ENCODE measurements around the gene ACTR2. TPM values are rescaled to one million over a fixed set of nuclear protein-coding genes. Genes with fewer than 3 reads are reported as not detected.
"Not testable (repeated sequence)": the region's sequence is repeated elsewhere in the genome, so short reads cannot be mapped to it uniquely, and the experiment has no call there.

Gene ACTR2
- total RNA-seq, 1 experiment from 2014 or later, result 47.2 TPM

GRCh38 chr2:65300134-65300760, 72.6 kb downstream of the ACTR2 start:
- in situ Hi-C loops (cut with HindIII; ENCODE audit: low sequenced_read_pairs), result no loop called here

GRCh38 chr2:65300761-65301711, 73.4 kb downstream of the ACTR2 start:
- DNase-seq (ENCODE audit: low spot score), result peak; percentile 60
- in situ Hi-C loops (cut with HindIII; ENCODE audit: low sequenced_read_pairs), result no loop called here

More at GRCh38 chr2:65300134-65300760, 72.6 kb downstream of the ACTR2 start:
- peak; percentile 81 for DNase-seq (ENCODE audit: low spot score)

GRCh38 chr2:65305934-65306333, 78.3 kb downstream of the ACTR2 start:
- DNase-seq (ENCODE audit: low spot score), result no peak
- in situ Hi-C loops (cut with HindIII; ENCODE audit: low sequenced_read_pairs), result no loop called here

GRCh38 chr2:65309699-65310098, 82.1 kb downstream of the ACTR2 start:
- no peak for DNase-seq (ENCODE audit: low spot score)
- in situ Hi-C loops (cut with HindIII; ENCODE audit: low sequenced_read_pairs), result no loop called here

- in situ Hi-C loops (cut with HindIII; ENCODE audit: low sequenced_read_pairs), result no loop called here
- DNase-seq (ENCODE audit: low spot score), result no peak
Observed at GRCh38 chr2:65311049-65311448, 83.4 kb downstream of the ACTR2 start.

- in situ Hi-C loops (cut with HindIII; ENCODE audit: low sequenced_read_pairs), result no loop called here
- no peak for DNase-seq (ENCODE audit: low spot score)
Observed at GRCh38 chr2:65311596-65311995, 84.0 kb downstream of the ACTR2 start.

GRCh38 chr2:65313126-65313953, 85.7 kb downstream of the ACTR2 start:
- DNase-seq (ENCODE audit: low spot score), result no peak

GRCh38 chr2:65313954-65314256, 86.3 kb downstream of the ACTR2 start:
- in situ Hi-C loops (cut with HindIII; ENCODE audit: low sequenced_read_pairs), result no loop called here
- no peak for DNase-seq (ENCODE audit: low spot score)

More at GRCh38 chr2:65313126-65313953, 85.7 kb downstream of the ACTR2 start:
- in situ Hi-C loops (cut with HindIII; ENCODE audit: low sequenced_read_pairs), result no loop called here

- in situ Hi-C loops (cut with HindIII; ENCODE audit: low sequenced_read_pairs), result no loop called here
- no peak for DNase-seq (ENCODE audit: low spot score)
Observed at GRCh38 chr2:65314801-65315441, 87.3 kb downstream of the ACTR2 start.

GRCh38 chr2:65316072-65316471, 88.4 kb downstream of the ACTR2 start:
- in situ Hi-C loops (cut with HindIII; ENCODE audit: low sequenced_read_pairs), result no loop called here
- DNase-seq (ENCODE audit: low spot score), result no peak

GRCh38 chr2:65317351-65317750, 89.7 kb downstream of the ACTR2 start:
- in situ Hi-C loops (cut with HindIII; ENCODE audit: low sequenced_read_pairs), result not testable (repeated sequence)

GRCh38 chr2:65317841-65318240, 90.2 kb downstream of the ACTR2 start:
- no peak for DNase-seq (ENCODE audit: low spot score)

More at GRCh38 chr2:65317351-65317750, 89.7 kb downstream of the ACTR2 start:
- DNase-seq (ENCODE audit: low spot score), result not testable (repeated sequence)

GRCh38 chr2:65319072-65319673, 91.5 kb downstream of the ACTR2 start:
- in situ Hi-C loops (cut with HindIII; ENCODE audit: low sequenced_read_pairs), result no loop called here
- DNase-seq (ENCODE audit: low spot score), result no peak

More at GRCh38 chr2:65317841-65318240, 90.2 kb downstream of the ACTR2 start:
- in situ Hi-C loops (cut with HindIII; ENCODE audit: low sequenced_read_pairs), result no loop called here

- in situ Hi-C loops (cut with HindIII; ENCODE audit: low sequenced_read_pairs), result no loop called here
- DNase-seq (ENCODE audit: low spot score), result no peak
Observed at GRCh38 chr2:65319674-65320041, 92.0 kb downstream of the ACTR2 start.

- in situ Hi-C loops (cut with HindIII; ENCODE audit: low sequenced_read_pairs), result no loop called here
- DNase-seq (ENCODE audit: low spot score), result peak; percentile 44
Observed at GRCh38 chr2:65320042-65320725, 92.6 kb downstream of the ACTR2 start.
